ENCODE results near the gene B4GALT5.
"Not testable (repeated sequence)": the region's sequence is repeated elsewhere in the genome, so short reads cannot be mapped to it uniquely, and the experiment has no call there.

B4GALT5 gene

DNA sequence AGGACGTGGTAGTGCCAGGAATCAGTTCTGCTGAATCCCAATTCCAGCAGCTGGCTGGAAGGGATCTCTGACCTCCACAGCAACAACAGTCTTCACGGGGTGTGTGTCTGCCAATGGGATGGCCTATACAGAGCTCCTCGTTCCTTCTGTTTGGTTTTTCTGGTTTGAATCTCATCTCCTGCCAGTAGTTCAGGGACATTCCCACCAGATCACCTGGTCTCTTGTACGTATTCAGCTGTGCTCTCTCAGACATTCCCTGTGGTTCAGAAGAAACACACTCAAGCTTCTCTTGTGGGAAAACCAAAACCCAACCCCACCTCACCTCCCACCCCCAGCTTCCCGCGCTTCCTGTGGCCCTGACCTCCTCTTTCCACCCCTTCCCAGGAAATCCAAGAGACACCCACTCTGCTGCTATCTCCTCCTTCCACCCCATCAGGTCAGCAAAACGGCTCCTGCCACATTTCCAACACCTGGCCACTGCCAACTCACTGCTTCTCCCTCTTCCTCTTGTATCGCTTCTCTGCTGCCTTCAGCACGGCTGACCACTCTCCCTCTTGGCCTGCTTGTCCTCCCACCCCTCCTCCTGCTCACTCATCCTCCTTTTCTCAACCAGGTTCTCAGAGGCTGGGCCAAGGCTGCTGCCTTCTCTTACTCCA is 82.5 kb downstream of the B4GALT5 start:
- TF ChIP-seq POLR2AphosphoS5 (IDR thresholded peaks at IDR 0.05; ENCODE audit: low read depth, low read length) (no peak), TAF1 (IDR thresholded peaks at IDR 0.05; ENCODE audit: borderline replicate concordance, low read depth, low read length) (no peak), POLR2A (IDR thresholded peaks at IDR 0.05; ENCODE audit: low read depth, low read length) (no peak)
- no peak for DNase-seq (ENCODE audit: insufficient read length)
- no peak for FAIRE-seq

DNA sequence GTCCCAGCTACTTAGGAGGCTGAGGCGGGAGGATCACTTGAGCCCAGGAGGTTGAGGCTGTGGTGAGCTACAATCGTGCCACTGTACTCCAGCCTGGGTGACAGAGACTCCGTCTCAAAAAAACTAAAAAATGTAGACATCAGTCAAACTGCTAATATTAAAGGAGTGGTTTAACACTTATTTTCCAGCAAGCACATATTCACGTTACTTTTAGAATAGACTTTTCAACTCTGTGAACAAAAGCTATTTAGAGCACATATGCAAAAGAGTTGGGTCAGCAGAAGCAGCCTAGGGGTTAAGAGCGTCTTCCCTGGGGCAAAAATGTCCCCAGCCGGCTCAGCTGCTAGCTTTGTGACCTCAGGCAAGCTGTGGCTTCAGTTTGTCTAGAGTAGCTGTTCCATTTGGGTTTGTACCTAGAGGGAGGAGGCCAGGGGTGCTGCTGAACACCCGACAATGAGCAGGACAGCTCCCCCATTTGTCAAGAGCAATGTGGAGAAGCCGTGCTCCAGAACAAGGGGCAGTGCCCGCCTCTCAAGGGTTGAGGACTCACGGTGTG is 83.2 kb downstream of the B4GALT5 start:
- FAIRE-seq (peak; percentile 81), DNase-seq (ENCODE audit: insufficient read length) (peak; percentile 47)
- TF ChIP-seq POLR2AphosphoS5 (IDR thresholded peaks at IDR 0.05; ENCODE audit: low read depth, low read length), result no peak
- no peak for TF ChIP-seq POLR2A (IDR thresholded peaks at IDR 0.05; ENCODE audit: low read depth, low read length)
- no peak for TF ChIP-seq TAF1 (IDR thresholded peaks at IDR 0.05; ENCODE audit: borderline replicate concordance, low read depth, low read length)

DNA sequence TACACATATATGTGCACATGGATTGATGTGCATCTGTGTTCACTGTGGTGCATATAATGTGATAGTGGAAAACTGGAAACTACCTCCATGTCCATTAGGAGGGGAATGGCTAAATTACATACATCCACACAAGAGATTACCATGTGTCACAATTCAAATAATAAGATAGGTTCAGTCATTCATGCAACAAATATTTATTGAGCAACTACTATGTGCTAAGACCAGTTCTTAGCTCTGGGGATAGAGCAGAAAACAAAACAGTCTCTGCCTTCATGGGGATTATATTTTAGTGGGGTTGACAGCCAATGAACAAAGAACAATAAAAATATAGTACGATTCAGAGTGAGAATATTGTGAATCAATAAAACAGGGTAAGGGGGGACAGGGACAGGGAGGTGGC is 84.1 kb downstream of the B4GALT5 start:
- DNase-seq (ENCODE audit: insufficient read length) (no peak), FAIRE-seq (no peak)
- no peak for TF ChIP-seq TAF1 (IDR thresholded peaks at IDR 0.05; ENCODE audit: borderline replicate concordance, low read depth, low read length)
- no peak for TF ChIP-seq POLR2AphosphoS5 (IDR thresholded peaks at IDR 0.05; ENCODE audit: low read depth, low read length)
- TF ChIP-seq POLR2A (IDR thresholded peaks at IDR 0.05; ENCODE audit: low read depth, low read length), result no peak

DNA sequence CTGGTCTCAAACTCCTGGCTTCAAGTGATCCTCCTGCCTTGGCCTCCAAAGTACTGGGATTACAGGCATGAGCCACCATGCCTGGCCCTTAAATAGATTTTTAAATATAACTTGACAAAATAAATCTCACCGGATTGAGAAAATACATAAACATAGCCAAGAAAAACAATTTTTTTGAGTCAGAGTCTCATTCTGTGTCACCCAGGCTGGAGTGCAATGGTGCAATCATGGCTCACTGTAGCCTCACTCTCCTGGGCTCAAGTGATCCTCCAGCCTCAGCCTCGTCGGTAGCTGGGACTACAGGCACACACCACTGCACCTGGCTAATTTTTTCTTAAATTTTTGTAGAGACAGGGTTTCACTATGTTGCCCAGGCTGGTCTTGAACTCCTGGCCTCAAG is 85.4 kb downstream of the B4GALT5 start:
- FAIRE-seq, result not testable (repeated sequence)

DNA sequence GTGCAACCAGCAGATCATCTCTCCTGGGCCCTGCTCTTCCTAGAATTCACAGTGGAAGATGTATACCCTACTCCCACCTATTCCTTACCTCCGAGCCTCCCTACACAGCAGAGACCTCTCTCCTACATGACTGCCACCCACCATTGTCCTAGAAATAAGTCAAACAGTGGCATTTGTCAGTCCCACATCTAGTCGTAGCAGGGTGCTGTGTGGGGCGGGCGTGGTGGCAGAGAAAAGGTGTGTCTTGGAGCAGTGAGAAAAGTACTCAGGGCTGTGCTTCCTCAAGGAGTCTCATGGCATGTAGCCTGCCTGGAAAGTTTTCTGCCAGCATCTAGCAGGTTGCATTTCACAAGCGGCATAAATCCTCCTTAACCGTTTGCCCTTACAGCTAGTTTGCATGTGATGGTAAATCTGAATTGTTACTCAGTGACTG is 86.3 kb downstream of the B4GALT5 start:
- DNase-seq (ENCODE audit: insufficient read length), result no peak
- TF ChIP-seq TAF1 (IDR thresholded peaks at IDR 0.05; ENCODE audit: borderline replicate concordance, low read depth, low read length) (no peak), POLR2A (IDR thresholded peaks at IDR 0.05; ENCODE audit: low read depth, low read length) (no peak), POLR2AphosphoS5 (IDR thresholded peaks at IDR 0.05; ENCODE audit: low read depth, low read length) (no peak)
- no peak for FAIRE-seq

More for the DNA sequence above, 85.4 kb downstream of the B4GALT5 start:
- DNase-seq (ENCODE audit: insufficient read length), result not testable (repeated sequence)

DNA sequence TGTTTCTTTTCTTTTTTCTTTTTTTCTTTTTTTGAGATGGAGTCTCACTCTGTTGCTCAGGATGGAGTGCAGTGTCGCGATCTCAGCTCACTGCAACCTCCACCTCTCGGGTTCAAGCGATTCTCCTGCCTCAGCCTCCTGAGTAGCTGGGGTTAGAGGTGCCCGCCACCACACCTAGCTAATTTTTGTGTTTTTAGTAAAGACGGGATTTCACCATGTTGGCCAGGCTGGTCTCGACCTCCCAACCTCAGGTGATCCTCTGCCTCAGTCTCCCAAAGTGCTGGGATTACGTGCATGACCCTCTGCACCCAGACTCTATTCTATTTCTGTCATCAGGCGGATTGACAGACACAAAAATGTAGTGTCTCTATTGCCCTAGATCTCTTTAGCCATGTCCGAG is 88.7 kb downstream of the B4GALT5 start:
- not testable (repeated sequence) for DNase-seq (ENCODE audit: insufficient read length); FAIRE-seq

DNA sequence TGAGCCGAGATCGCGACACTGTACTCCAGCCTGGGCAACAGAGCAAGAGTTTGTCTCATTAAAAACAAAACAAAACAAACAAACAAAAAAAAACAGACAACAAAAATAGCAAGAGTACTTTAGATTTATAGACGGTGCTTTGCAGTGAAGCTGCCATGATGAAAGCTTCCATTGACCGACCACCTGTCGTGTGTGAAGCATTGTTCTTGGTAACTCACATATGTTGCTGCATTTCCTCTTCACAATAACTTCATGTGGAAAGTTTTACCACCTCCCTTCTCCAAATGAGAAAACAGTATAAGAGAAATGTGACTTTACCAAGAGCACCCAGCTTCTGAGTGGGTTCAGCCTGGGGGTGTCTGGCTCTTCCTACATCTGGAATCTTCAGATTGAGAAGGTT is 89.4 kb downstream of the B4GALT5 start:
- FAIRE-seq (no peak), DNase-seq (ENCODE audit: insufficient read length) (no peak)
- no peak for TF ChIP-seq POLR2AphosphoS5 (IDR thresholded peaks at IDR 0.05; ENCODE audit: low read depth, low read length)
- TF ChIP-seq TAF1 (IDR thresholded peaks at IDR 0.05; ENCODE audit: borderline replicate concordance, low read depth, low read length), result no peak
- TF ChIP-seq POLR2A (IDR thresholded peaks at IDR 0.05; ENCODE audit: low read depth, low read length), result no peak

DNA sequence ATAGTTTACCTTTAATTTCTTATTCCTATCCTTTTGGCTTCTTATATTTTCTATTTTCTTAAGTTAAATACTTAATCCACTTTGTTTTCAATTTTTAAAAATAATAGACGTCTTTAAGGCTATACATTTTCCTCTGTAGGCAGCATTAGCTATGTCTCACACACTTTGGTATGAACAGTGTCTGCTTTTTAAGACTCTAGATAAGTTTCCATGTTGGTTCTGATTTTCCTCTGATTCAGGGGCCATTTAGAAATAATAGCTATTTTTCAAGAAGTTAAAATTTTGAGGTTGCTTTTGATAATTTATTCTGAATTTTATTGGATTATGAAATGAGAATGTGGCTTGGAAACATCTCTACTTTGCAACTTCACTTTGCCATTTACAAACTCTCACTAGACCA is 91.4 kb downstream of the B4GALT5 start:
- TF ChIP-seq POLR2AphosphoS5 (IDR thresholded peaks at IDR 0.05; ENCODE audit: low read depth, low read length), result no peak
- no peak for TF ChIP-seq POLR2A (IDR thresholded peaks at IDR 0.05; ENCODE audit: low read depth, low read length)
- TF ChIP-seq TAF1 (IDR thresholded peaks at IDR 0.05; ENCODE audit: borderline replicate concordance, low read depth, low read length), result no peak
- no peak for FAIRE-seq
- no peak for DNase-seq (ENCODE audit: insufficient read length)

DNA sequence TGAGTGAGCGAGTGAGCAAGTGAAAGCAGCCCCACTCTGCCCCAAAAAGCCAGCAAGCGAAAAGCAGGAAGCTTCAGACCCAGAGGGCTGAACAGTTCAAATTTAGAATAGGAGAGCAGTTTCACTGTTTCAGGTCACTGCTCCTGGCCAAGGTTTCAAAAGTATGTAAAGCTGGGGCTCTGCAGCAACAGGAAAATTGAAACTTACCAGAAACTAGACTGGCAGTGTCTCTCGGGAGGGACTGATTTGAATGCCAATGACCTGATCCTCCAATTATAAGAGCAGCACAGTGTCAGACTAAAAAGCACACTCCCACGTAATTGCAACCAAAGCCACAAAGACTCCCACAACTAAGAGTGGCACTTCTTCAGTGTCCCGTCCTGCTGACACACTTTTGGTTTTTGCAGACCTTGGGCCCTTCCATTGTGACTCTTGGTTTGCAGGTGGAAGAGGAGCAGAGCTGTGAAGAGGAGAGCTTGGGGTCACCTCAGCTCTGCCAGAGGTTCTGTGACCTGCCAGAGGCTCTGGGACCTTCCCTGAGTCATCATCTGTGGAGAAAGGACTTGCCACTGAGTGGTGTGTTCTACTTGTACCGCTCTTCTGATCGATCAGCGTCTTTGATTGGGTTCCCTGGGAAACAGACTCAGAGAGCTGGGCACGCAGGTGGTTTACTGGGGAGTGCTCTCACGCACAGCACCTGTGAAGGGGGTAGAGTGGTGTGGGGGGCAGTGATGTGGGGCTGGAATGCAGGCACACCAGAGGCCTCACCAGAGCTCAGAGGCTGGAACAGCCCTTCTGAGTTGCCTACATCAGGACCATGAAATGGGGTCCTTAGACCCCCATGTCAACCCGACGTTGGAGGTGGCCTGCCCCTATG is 93.1 kb downstream of the B4GALT5 start:
- FAIRE-seq (peak; percentile 93), DNase-seq (ENCODE audit: insufficient read length) (peak; percentile 60)
- TF ChIP-seq POLR2A (IDR thresholded peaks at IDR 0.05; ENCODE audit: low read depth, low read length) (no peak), TAF1 (IDR thresholded peaks at IDR 0.05; ENCODE audit: borderline replicate concordance, low read depth, low read length) (no peak), POLR2AphosphoS5 (IDR thresholded peaks at IDR 0.05; ENCODE audit: low read depth, low read length) (no peak)

DNA sequence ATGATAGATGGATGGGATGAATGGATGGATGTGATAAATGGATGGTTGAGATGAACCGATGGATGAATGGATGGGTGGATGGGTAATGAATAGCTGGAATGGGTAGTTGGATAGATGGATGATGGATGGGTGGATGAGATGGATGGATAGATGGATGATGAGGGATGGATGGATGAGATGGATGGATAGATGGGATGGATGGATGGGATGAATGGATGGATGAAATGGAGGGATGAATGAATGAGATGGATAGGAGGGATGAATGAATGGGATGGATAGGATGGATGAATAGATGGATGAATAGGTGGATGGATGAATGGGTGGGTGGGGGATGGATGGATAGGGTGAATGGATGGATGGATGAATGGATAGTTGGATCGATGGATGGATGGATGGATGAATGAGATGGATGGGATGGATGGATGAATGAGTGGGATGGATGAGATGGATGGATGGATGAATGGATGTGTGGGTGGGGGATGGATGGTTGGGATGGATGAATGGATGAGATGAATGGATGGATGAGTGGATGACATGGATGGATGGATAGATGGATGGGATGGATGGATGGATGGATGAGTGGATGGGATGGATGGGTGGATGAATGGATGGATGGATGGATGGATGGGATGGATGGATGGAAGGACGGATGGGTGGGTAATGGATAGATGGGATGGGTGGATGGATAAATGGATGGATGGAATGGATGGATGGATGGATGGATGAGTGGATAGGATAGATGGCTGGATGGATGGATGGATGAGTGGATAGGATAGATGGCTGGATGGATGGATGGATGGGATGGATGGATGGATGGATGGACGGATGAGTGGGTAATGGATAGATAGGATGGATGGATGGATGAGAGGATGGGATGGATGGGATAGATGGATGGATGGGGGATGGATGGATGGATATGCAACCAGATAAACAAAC is 94.3 kb downstream of the B4GALT5 start:
- FAIRE-seq, result no peak
- DNase-seq (ENCODE audit: insufficient read length), result no peak
- no peak for TF ChIP-seq POLR2AphosphoS5 (IDR thresholded peaks at IDR 0.05; ENCODE audit: low read depth, low read length)

DNA sequence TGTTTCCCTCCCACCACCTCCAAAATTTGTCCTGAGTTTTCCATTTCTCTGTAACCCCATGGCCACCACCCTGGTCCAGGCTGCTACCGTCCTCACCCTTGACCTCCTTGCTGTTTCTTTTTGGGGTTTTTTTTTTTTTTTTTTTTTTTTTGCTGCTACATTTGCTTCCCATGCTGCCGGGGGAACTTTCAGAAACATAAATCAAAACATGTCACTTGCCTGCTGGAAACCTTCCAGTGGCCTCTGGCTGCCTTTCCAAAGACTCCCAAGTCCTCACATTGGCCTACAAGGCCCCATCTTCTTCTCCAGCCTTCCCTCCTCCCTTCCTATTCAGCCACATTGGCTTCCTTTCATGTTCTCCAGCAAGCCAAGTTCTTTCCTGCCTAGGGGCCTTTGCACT is 95.4 kb downstream of the B4GALT5 start:
- no peak for TF ChIP-seq POLR2AphosphoS5 (IDR thresholded peaks at IDR 0.05; ENCODE audit: low read depth, low read length)
- no peak for TF ChIP-seq TAF1 (IDR thresholded peaks at IDR 0.05; ENCODE audit: borderline replicate concordance, low read depth, low read length)
- no peak for TF ChIP-seq POLR2A (IDR thresholded peaks at IDR 0.05; ENCODE audit: low read depth, low read length)
- no peak for DNase-seq (ENCODE audit: insufficient read length)
- FAIRE-seq, result no peak

DNA sequence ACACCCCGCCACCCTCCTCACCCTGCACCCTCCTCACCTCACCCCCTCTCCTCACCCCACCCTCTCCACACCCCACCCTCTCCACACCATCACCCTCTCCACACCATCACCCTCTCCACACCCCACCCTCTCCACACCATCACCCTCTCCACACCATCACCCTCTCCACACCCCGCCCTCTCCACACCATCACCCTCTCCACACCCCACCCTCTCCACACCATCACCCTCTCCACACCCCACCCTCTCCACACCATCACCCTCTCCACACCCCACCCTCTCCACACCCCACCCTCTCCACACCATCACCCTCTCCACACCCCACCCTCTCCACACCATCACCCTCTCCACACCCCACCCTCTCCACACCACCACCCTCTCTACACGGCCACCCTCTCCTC is 96.3 kb downstream of the B4GALT5 start:
- FAIRE-seq; DNase-seq (ENCODE audit: insufficient read length): not testable (repeated sequence)
